GM13977 (cell line): ENCODE results near the gene NHLH2.

Experiments
- DNase-seq: peaks from one replicate; pipeline ENCODE4 v3.0.0; 2012; ENCODE audit warnings: low spot score
- CTCF ChIP-seq: IDR thresholded peaks from 2 replicates; pipeline ENCODE4 v1.5.1; 2012; ENCODE audit warnings: mild to moderate bottlenecking, control low read depth; ENCODE audit not compliant: insufficient read depth; ENCODE audit errors: extremely low read depth, missing control alignments
- in situ Hi-C: fragments of 300-500 bp; cut with MboI; formaldehyde crosslinking; loops from one replicate; pipeline ENCODE4 v1.12.0; 2022; ENCODE audit warnings: low sequenced_read_pairs, low pct_unique_long_range_greater_than_20kb, mixed read lengths, inconsistent platforms; ENCODE audit not compliant: unreplicated experiment

Gene NHLH2

DNA sequence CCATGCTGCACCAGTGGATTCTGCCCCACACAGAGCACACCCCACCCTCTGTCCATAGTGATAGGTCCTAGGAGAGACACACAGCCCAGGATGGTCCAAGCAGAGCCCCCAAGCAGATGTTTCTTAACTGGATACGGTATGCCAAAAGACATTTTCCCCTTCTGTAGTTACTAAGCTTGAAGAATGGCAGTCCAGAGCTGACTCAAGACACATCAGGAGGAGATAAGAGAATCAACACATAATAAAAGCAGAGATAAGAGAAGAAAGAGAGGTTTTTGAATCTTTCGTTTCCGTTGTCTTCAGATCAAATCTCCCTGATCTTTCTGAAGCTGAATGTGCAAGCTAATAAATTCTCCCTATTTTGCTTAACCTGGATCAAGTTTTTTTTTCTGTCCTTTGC, 50.6 kb downstream of the NHLH2 start:
- DNase-seq, result no peak
- in situ Hi-C loops, result no loop called here
- no peak for TF ChIP-seq CTCF
